SH-SY5Y (cell line): ENCODE data around the gene PABPN1L.

Source experiments
- GATA2 ChIP-seq: IDR thresholded peaks from 2 replicates; pipeline ENCODE4 v1.6.1; 2011; ENCODE audit warnings: mild to moderate bottlenecking, low read depth, low read length
- GATA3 ChIP-seq: IDR thresholded peaks from 2 replicates; pipeline ENCODE4 v1.6.1; 2011; ENCODE audit warnings: low read depth, mild to moderate bottlenecking, low read length, moderate library complexity

Gene PABPN1L

DNA sequence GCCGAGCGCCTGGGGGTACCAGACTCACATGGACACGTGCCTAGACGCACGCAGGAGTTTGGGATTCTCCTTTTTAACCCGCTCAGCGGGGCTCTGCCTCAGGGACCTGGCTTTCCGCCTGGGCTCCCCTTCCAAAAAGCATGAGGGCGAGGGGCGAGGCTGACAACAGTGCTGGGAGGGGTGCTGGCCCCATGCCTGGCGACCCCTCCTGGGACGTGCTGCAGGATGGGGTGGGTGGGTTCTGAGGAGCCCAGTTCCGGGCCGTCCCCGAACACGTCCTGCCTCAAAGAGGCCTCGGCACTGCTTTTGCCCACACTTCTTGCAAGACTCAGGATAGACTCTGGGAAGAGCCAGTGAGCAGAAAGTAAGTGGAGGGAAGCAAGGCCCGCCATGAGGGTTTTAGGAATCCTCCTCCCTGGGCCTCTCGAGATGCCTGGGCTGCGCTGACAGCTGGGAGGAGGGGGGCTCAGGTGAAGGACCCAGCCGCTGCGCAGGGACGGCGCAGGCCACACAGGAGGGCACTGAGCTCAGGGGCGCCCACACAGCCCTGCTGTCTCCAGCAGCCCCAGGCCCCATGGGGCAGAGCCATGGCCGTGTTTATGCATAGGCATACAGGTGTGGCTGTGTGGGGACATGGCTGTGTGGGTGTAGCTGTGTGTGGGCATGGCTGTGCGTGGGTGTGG, 15.4 kb upstream of the PABPN1L start:
- TF ChIP-seq GATA2 (no peak), GATA3 (no peak)

DNA sequence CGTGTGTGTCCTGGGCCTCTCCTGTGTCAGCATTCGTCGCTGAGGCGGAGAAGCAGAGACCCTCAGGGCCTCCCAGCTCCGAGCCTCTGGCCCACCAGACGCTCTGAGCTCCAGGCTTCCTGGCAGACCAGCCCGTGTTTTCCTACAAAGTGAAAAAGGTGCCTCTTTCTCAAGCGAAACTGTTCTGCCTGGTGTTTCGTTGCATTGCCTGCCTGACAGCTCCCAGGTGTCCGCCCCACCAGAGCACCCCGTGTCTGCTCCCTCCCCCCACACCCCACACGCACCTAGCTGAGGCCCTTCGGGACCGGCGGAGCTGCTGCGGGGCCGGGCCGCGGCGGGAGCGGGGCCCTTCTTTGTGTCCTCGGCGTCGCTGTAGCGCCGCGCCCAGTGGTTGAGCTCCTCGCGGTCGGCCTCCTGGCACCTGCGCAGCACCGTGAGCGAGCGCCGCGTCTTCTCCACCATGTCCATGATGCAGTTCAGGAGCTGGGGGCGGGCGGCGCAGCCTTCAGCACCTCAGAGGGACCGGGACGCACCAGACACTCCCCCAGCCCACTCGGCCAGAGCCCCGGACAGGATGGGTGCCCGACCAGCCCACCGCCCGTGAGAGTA, 14.7 kb upstream of the PABPN1L start:
- TF ChIP-seq GATA2 (no peak), GATA3 (no peak)

DNA sequence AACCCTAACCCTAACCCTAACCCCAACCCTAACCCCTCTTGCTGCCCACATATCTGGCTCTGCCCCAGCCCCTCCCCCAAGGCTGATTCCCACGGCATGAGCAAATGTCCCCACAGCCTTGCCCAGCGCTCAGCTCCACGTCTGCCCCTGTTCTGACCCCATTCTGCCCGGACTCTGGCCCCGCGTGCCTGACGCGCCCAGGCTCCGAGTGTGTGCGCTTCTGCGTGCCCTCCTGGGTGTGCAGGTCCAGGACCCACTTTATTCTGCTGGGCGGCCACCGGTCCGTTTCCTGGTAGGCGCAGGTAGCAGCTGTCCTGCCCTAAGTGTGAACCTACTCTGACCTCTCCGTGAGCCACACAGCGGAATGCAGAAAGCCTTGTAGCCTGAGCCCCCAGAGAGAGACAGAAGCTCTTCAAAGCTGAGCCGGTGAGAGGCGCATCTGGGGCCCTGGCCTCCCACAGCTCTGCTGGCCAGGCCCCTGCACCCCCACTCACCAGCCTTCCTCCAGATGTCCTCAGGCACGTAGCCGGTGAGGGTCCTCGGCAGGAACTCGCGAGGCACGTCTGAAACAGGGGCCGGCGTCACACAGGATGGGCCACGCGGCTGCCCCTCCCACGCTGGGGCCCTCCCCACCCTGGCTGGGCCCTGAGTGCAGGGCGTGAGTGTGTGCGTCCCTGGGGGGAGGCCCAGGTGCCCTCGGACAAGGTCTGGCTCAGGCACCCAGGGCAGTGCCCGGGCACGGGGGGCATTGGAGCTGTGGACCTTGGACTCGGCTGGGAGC, 14.0 kb upstream of the PABPN1L start:
- TF ChIP-seq GATA2 = no peak

- TF ChIP-seq GATA2 = no peak
- TF ChIP-seq GATA3 = no peak
Measured at GRCh38 chr16:88879788-88880055, 13.3 kb upstream of the PABPN1L start.

DNA sequence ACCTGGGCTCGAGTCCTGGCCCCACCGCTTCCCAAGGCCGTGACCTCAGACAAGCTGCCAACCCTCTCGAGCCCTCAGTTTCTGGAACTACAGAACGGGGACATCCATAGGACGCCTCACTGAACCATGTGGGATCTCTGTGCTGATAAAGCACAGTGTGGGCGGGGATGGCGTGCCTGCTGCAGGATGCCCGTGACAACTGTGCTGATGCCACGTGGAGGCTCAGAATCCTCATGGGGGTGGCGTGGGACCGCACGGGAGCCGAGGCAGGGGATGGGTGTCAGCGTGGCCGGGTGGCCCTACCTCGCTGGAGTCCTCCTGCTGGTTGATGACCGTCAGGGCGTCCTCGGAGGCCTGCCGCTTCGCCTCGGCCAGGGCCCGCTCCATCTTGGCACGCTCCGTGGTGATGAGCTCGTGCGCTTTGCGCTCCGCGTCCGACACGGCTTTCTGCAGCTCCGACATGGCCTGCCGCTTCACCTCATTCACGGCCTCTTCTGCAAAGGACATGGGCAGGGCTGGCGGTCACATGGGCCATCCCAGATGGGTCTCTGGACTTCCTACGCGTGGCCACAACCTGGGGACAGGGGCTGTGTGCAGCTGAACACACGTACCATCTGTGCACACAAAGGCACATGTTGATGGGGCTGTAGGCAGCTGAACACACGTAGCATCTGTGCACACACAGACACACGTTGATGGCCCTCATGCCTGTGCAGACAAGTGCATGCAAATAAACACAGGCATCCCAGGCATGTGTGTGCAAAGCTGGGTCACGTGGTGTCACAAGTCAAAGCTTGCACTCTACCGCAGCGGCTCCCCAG, 12.7 kb upstream of the PABPN1L start:
- no peak for TF ChIP-seq GATA3
- no peak for TF ChIP-seq GATA2

DNA sequence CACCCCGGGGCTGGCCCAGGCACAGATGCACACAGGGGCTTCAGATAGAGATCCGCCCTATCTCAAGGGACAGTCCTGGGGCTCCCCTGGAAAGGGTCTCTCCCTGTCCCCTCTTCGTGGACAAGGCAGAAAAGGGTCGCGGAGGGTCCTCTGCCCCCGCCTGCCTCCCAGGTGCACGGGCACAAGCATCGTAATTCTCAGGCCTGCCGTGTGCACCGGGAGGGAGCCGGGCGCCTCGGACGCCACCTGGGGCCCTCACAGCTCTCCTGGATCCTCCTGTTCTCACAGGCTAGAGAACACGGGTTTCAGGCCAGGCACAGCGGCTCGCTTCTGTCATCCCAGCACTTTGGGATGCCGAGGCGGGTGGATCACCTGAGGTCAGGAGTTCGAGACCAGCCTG, 11.9 kb upstream of the PABPN1L start:
- TF ChIP-seq GATA3 (no peak), GATA2 (no peak)

DNA sequence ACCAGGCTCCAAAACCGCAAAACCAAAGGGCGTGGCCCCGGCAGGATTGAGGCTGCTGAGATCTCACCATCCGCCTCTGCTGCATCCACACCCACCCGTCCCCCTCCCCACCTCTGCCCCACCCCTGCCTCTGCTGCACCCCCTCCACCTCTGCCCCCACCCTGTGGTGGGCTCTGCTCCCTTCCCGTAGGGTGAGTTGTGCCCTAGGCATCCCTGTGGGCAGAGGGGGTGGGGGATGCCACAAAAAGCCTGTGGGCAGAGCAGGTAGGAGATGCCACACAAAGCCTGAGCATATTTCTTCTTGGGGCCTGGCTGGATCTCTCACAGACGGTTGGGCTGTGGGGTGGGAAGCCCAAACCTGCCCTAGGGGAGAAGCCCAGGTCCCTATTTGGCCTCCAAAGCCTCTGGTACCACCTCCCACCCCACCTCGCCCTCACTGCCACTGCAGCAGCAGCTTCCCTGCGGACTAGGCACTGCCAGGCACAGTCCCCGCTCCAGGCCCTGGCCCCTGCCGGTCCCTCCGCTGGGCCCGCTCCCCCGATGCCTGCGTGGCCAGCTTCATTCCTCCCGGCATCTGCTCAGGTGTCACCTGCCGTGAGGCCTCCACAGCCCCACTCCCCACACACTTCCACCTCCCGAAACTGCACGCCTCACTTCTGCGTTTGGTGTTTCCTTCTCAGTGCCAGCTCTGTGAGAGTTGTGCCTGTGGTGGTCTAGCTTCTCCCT, 11.3 kb upstream of the PABPN1L start:
- TF ChIP-seq GATA3 (no peak), GATA2 (no peak)

DNA sequence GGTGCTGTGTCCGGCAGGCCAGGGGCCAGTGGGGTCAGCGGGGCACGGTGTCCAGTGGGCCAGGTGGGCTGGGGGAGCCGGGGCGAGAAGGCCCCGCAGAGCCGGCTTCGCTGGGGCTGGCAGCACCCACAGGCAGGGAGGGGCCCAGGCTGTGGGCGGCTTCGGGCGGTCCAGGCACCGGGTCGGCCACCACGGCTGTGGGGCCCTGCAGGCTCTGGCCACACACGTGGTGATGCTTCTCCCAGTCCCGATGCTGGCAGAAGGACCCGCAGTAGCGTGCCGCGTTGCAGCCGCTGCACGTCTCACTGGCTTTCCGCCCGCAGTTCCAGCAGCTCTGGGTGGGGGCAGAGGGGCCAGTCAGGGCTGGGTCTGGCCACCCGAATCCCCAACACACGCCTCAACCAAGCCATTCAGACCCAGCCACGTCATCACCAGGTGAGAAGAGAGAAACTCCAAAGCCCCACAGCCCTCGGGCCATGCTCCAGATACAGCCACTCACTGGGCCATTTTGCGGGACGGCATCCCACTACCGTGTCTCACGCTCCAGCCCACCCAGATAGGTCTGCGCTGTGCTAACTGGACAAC, 10.6 kb upstream of the PABPN1L start:
- no peak for TF ChIP-seq GATA2

DNA sequence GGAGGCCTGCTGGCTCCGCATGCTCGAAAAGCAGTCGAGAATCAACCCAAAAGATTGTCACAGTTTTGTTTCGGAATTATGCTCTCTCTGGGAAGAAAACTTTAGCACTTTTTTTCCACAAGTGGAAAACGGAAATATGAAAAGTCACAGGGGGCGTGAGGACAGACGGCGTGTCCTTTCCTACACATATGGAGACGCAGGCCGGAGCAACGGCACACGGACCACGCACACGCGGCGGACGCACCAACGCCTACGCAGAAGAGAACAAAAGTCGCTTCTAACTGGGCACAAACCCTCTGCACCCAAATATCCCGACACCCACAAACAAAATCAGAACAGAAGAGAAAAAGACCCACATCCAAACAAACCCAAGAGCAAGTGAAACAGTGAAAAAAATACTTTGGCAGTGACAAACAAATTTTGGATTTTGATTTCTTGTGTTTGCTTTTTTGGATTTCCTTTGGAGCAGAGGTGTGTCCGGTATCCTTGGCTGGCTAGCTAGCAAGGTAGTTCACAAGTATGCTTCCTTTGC, 9.3 kb upstream of the PABPN1L start:
- TF ChIP-seq GATA3 (no peak), GATA2 (no peak)

- no peak for TF ChIP-seq GATA2
- TF ChIP-seq GATA3 = no peak
Measured at GRCh38 chr16:88874938-88875599, 8.6 kb upstream of the PABPN1L start.

- TF ChIP-seq GATA3 (no peak), GATA2 (no peak)
Measured at GRCh38 chr16:88872650-88873331, 6.3 kb upstream of the PABPN1L start.

DNA sequence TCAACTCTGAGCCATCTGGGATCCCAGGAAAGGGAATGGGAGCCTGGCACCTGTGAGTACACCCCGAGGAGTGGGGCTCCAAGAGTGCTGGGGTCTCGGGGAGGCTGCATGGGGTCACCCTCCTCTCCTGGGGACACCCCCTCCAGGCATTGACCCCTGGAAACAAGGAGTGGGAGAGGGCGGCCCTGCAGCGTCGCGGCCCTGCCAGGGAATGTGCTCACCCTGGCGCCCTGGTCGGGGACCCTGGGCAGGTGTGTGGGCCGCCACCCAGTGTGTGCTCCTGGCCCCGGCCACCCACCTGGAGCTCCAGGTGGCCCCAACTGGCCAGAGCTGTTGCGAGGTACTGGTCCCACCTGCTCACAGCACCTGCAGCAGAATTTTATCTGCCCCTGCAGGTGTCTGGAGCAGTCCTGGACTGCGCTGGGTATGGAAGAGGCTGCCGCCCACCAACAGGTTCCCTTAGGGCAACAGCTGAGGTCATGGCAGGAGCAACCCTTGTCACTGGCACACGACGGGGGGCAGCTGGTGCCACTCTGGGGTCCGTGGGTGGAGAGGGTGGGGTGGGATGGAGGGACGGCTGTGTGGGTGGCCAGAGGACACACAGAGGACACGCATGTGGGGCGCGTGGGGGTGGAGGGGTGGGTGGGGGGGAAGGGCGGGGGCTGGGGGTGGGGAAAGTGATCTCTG, 5.4 kb upstream of the PABPN1L start:
- TF ChIP-seq GATA2 = no peak
- no peak for TF ChIP-seq GATA3
